Epithelial cell of prostate (primary cell): ENCODE results near the gene KCNK10.
A peak's percentile ranks its signal among the peaks of the same experiment; 100 is the strongest.
"Not testable (repeated sequence)": the region's sequence is repeated elsewhere in the genome, so short reads cannot be mapped to it uniquely, and the experiment has no call there.

Experiments used
- DNase-seq: peaks from one replicate; pipeline ENCODE4 v3.0.0-alpha.2; 2011; ENCODE audit warnings: low read depth, low spot score
- H3K27ac ChIP-seq: fragments of 450-650 bp; 2 replicates; pipeline ENCODE4 v1.5.1; 2017; ENCODE audit warnings: mild to moderate bottlenecking

KCNK10 gene

DNA sequence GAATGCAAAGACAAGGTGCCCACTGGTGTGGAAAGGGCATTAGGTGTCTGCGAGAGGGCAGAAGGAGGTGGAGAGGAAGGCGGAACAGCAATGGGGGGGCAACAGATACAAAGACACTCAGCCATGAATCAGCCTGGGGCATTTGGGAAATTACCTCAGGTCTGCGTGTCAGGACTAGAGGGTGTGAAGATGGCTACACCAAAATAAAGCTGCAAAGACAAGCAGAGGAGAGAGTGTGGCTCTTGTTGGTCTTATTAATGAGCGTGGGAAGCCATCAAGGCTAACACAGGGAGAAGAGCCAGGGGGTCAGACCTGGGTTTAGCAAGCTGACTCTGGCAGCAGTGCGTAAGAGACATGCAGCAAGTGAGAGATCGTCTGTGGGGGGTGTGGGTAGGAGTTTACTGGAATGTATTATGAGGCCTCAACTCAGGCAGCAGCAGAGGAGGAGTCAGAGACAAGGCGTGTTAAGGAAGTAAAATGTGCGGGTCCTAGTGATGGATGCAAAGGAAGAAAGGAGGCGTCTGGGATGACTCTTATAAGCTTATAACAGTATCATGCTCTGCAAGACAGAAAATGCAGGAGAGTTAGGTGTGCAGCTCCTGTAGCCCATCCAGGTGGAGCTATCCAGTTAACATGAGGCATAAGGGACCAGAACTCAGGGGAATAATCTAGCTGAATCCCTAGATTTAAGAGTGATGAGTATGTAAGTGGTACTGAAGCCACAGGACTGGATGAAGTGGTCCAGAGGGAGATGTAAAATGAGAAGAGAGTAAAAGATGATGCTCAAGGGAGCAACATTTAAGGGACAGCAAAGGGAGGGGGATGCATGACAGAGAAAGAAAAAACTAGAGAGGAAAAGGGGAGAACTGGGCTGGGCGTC is 50.4 kb downstream of the KCNK10 start:
- no peak overlapping the region for H3K27ac ChIP-seq

DNA sequence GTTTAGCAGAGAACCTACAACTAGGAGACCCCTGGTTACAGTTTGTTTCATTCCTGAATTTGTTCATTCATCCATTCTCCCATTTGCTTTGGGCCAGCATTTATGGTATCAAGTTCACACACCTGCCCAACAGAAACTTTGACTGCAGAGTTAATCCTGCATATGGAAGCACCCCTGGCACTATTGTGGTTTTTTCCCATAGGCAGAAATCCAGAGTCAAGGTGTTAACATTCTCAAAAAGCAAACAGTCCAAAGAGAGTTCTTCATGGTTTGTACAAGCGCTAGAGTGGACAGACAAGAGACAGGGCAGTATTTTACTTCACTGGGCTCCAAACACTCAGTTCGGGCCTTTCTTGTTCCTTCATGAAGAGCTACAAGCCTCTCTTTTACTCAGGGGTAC is 51.9 kb downstream of the KCNK10 start:
- H3K27ac ChIP-seq: no peak overlapping the region
- DNase-seq: no peak

More for the DNA sequence above, 50.4 kb downstream of the KCNK10 start:
- no peak for DNase-seq

- no peak overlapping the region for H3K27ac ChIP-seq
- no peak for DNase-seq
Observed at GRCh38 chr14:88270776-88271175, 52.3 kb downstream of the KCNK10 start.

- H3K27ac ChIP-seq: no peak overlapping the region
- DNase-seq: no peak
Observed at GRCh38 chr14:88269806-88270420, 53.2 kb downstream of the KCNK10 start.

DNA sequence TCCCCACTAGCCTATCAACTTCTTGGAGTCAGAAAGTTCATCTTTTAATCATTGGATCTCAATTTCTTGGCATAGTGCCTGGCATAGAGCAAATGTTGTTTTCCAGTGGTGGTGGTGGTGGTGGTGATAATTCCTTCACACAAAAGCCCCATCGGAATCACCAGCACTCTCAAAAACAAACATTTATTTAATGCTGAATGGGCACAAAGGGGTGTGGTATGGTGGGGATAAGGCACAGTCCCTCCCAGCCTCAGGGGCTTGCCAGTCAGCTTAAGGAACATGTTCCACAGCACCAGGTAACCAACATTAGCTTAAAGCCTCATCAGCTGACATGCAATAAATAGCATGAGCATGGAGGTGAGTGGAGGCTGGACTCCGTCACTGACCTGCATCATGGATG is 56.6 kb downstream of the KCNK10 start:
- no peak for DNase-seq
- no peak overlapping the region for H3K27ac ChIP-seq

- H3K27ac ChIP-seq: no peak overlapping the region
- DNase-seq: no peak
Observed at GRCh38 chr14:88264116-88264515, 59.0 kb downstream of the KCNK10 start.

DNA sequence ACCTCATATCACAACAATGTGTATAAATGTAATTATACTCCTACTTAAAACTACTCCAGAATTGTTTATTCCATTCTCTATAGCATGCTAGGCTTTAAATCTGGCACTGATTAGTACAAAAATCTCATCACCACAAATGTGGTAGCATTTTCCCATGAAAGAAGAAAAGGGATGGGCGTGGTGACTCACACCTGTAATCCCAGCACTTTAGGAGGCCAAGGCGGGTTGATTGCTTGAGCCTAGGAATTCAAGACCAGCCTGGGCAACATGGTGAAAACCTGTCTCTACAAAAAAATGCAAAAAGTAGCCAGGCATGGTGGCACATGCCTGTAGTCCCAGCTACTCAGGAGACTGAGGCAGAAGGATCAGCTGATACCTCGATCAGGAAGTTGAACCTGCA is 61.8 kb downstream of the KCNK10 start:
- DNase-seq, H3K27ac ChIP-seq: not testable (repeated sequence)

- H3K27ac ChIP-seq: no peak overlapping the region
- DNase-seq: peak; percentile 22
Observed at GRCh38 chr14:88258021-88258420, 65.0 kb downstream of the KCNK10 start.

DNA sequence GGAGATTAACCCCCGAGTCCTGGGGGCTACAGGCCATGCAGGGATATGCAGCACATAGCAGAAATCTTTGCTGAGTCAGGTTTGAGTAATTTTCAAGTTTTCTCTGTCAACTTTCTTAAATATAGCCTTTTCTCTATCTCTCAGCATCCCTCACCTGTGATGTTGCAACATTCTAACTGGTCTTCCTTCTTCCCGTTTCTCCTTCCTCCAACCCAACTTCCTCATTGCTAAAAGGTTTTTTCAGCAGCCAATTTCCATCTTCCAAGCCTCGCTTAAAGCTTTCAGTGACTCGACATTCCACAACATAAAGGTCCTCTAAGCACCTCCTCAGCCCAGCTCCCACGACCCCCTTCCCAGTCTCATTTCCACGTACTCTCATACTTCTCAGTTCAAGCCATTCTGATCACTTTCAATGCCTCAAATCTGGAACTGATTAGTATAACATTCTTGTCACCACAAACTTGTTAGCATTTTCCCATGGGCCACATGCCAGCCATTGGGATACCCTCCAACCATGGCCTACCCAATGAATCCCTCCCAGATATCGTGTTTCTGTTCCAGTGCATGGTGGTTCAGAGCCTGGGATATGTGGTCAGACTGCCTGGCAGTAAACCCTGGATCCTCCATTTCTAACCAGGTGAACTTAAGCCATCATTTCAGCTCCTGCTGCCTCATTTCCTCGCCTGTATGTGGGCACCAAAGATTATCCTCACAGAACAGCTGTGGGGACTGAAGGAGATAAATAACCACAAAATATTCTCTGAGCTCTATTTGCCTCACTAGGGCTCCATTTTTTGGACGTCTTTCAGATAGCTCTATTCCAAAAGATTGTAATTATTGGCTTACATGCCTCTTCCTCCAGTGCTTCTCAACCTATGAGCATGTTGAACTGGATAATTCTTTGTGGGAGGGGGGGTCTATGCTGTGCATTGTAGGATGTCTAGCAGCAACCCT is 65.8 kb downstream of the KCNK10 start:
- no peak overlapping the region for H3K27ac ChIP-seq
- DNase-seq: no peak

- no peak overlapping the region for H3K27ac ChIP-seq
- no peak for DNase-seq
Observed at GRCh38 chr14:88255798-88256197, 67.3 kb downstream of the KCNK10 start.

DNA sequence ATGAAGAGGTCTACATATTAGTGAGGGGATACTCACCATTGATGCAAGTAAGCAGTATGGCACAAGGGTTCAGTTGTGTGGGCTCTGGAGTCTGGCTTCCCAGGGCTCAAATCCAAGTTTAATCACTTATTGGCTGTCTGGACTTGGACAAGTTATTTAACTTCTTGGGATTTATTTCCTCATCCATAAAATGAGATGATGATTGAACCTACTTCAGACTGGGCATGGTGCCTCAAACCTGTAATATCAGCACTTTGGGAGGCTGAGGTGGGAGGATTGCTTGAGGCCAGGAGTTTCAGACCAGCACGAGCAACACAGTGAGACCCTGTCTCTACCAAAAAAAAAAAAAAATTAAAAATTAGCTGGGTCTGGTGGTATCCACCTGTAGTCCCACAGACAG is 67.9 kb downstream of the KCNK10 start:
- DNase-seq: no peak
- no peak overlapping the region for H3K27ac ChIP-seq

DNA sequence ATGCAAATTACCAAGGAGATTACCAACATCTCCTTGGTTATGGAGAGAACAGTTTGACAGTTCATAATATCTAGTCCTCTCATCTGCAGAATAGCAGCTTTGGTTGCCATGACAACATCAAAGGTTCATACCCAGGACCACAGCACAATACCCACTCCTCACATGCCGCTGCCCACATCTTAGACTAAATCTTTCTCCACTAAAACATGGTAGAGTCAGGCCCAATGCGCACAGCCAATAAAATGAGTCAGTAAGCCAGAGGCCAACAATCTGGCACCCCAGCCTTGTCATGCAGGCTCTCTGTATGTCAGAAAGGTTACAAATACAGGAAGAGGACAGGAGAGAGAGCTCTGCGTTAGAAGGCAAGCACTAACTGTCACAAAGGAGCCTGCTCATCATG is 70.6 kb downstream of the KCNK10 start:
- H3K27ac ChIP-seq: no peak overlapping the region
- DNase-seq: no peak

- no peak for DNase-seq
Observed at GRCh38 chr14:88251650-88252049, 71.4 kb downstream of the KCNK10 start.

GRCh38 chr14:88249266-88249665 is 73.8 kb downstream of the KCNK10 start:
- no peak overlapping the region for H3K27ac ChIP-seq
- DNase-seq: no peak

More at GRCh38 chr14:88251650-88252049, 71.4 kb downstream of the KCNK10 start:
- no peak overlapping the region for H3K27ac ChIP-seq

DNA sequence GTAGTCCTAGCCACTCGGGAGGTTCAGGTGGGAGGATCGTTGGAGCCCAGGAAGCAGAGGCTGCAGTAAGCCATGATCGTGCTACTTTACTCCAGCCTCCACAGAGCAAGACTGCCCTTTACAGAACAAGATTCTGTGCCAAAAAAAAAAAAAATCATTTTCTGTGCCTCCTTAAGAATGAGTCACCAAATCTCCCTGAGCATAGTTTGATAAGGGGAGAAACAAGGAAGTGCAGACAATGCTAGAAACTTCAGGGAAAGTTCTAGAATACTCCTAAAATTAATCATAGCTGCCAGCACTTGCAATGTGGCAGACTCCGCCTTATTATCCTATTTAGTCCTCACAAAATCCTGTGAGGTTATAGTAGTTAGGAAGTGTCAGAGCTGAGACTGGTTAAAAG is 74.5 kb downstream of the KCNK10 start:
- no peak overlapping the region for H3K27ac ChIP-seq
- no peak for DNase-seq

- DNase-seq: no peak
- H3K27ac ChIP-seq: no peak overlapping the region
Observed at GRCh38 chr14:88247228-88247627, 75.8 kb downstream of the KCNK10 start.

DNA sequence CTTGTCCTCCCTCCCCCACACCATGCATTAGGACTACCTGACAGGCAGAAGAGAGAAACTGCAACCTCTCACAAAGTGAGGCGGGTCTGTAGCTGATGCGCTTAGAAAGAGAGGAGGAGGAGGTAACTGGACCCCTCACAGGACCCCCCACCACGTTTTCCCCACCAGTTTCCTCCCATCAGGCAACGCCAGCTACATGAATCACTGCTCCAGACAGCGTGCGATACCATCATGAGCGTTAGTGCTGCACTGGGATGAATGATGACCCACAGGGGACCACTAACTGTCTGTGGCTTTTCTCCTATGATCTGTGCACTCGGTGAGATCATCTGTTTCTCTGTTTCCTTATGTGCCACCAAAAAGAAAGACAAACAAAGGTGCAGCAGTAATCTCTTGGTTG is 77.7 kb downstream of the KCNK10 start:
- no peak overlapping the region for H3K27ac ChIP-seq
- no peak for DNase-seq

DNA sequence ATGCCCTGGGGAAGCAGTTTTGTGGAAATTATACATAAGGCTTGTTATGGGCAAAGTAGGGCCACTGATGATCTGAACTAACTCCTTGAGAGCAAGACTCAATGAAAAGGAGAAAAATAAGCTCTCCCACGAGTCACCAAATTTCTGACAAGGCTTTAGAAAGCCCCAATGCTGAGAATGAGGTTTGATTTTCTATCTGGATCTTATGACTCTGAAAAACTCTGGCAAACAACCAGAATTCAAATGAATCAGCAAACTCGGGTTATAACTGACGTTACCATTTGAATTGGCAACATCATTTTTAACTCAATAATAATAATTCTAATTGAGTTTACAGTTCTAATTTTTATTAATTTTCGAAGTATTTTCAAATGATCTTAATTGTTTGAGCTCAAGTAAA is 79.1 kb downstream of the KCNK10 start:
- no peak overlapping the region for H3K27ac ChIP-seq
- DNase-seq: no peak

GRCh38 chr14:88242446-88242845 is 80.6 kb downstream of the KCNK10 start:
- H3K27ac ChIP-seq: no peak overlapping the region
- DNase-seq: no peak

- DNase-seq: no peak
- no peak overlapping the region for H3K27ac ChIP-seq
Observed at GRCh38 chr14:88241810-88242209, 81.3 kb downstream of the KCNK10 start.

GRCh38 chr14:88234442-88234841 is 88.6 kb downstream of the KCNK10 start:
- H3K27ac ChIP-seq: no peak overlapping the region
- DNase-seq: no peak
